Measurements from ENCODE around the gene HOXD10. TPM values are rescaled to one million over a fixed set of nuclear protein-coding genes. Genes with fewer than 3 reads are reported as not detected.

Gene HOXD10
- total RNA-seq, 1 donor from 2014 or later, result 1.9 TPM

DNA sequence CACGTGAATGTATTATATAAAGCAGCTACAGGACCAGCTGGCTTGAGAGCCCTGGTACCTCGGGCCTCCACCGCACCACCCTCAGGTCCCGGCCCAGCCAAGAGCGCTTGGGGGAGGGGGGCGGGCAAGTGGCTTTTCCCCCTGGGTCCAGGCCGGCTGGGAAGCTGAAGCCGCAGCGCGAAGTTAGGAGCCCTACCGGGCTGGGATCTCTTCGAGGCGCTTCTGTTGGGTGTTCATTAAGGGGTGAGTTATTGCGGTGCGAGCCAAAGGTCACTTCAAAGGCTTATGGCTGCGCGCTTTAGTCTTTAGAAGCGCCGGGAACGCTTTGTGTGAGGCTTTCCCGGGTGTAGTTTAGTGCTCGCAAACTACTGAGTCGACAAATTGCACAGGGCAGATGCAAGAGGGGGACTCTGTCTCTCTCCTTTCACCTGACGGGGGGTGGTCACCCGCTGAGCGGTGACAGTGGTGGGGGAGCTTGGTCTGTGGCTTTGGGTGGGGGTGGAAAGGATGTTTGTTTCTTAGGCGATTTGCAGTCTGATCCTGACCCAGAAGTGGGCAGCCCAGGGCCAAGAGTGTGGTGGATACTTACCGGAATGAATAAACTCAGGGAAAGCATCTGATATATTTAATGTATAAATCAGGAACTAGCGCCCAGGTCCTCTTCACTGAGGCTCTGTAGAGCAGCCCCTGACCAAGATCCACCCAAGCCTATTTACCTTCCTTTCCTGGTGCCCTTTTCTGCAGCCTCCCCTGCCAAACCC lies 46.5 kb downstream of the HOXD10 start:
- ATAC-seq, result no peak
- DNase-seq (ENCODE audit: low spot score), result no peak
- intact Hi-C loops (cut with DNase I), result no loop called here

DNA sequence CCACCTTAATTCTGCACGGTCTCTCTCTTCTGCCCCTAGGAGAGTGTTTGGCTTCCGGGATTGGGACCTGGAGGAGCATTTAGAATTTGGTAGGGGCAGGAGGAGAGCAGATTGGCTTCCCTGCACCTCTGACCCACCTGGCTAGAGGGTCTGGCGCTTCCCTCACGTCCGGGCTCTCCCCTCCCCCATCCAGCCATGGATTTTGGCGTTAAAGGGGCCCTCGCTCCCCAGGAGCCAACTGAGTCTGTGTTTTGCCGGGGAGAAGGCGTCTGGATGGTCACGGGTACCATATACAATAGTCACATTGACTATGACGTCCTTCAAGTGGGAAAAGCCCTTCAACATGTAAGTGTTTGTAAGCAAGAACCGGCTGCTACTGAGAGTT lies 47.1 kb downstream of the HOXD10 start:
- intact Hi-C loops (cut with DNase I), result no loop called here
- DNase-seq (ENCODE audit: low spot score), result no peak
- ATAC-seq, result no peak

DNA sequence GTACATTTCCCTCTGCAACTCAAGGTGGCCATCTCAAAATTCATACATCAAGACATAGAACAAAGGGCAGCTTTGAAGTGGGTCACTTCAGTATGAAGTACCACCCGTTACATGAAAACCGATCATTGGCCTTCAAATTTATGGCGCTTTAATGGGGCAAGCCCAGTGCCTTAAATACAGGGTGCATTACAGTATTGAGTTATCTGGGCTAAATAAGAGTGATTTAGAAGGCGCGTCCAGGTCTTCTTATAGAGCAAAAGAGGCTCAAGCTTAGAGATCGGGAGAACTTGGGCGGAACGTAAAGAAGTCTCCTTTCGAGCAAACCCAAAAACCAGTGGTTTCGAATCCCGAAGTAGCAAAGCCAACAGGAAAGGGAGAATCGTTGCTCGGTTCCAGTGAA lies 47.6 kb downstream of the HOXD10 start:
- DNase-seq (ENCODE audit: low spot score), result no peak
- intact Hi-C loops (cut with DNase I), result no loop called here
- no peak for ATAC-seq

DNA sequence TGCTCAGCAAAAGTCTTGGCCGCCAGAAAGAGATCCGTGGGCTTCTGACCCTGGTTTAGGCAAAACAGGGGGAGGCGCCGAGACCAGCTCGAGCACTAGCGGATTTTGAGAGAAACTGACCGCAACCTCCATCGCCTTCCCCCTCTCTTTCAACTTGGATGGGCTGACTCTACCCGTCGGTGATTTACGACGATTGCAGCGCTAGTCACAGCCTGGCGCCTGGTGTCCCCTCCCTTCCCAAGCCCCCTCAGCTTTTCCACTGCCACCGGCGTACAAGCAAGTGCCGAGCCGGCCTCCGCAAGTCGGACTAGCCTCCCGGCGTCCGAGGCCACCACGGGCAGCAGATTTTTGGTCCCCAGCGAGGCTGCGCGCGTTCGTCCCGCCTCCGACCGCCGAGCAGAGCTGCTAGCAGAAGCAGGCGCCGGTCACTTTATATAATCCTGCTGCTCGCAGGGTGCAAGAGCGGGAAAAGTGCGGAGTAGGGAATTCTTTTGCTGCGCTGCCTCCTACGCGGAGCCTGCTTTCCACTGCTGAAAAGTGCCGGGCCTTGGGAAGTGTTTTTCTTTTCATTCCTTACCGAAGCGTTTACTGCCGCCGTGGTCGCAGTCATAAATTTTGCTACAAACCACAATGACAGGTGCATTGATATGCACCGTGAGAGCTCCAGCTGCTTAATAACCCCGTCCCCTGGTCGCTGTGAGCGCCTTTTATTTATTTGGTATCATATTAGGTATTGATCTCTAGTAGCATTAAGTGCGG lies 48.2 kb downstream of the HOXD10 start:
- no peak for ATAC-seq
- intact Hi-C loops (cut with DNase I), result no loop called here
- no peak for DNase-seq (ENCODE audit: low spot score)

DNA sequence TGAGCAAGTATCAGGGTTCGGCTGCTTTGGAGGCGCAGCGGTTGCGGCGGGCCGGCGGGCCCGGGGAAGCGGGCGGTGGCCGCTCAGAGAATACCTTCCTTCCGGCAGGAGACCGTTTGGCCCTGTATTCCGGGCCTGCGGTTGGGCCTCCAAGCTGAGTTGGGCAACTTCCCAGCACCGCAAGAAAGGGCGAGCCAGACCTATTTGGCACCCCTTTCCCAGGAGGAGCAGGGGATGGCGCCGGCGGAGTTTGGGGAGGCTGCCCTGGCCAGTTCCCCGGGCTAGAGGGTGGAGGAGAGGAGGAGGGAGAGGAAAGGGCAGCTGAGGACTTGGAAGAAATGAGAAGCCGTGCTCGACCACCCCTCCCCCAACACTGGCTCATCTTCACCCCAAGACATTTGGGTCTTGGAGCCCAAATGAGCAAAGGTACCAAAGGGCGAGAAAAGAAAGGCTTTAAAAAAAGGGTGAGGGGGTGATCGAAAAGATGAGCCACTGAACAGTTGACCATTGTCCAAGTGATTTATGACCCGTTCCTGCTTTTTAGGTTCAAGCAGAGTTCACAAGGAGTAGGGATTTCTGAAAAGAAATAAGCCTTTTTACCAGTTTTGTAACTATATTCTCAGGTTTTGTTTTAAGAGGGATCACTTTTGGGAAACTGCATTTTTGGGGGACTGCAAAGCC lies 48.9 kb downstream of the HOXD10 start:
- no peak for DNase-seq (ENCODE audit: low spot score)
- no peak for ATAC-seq
- intact Hi-C loops (cut with DNase I), result no loop called here

DNA sequence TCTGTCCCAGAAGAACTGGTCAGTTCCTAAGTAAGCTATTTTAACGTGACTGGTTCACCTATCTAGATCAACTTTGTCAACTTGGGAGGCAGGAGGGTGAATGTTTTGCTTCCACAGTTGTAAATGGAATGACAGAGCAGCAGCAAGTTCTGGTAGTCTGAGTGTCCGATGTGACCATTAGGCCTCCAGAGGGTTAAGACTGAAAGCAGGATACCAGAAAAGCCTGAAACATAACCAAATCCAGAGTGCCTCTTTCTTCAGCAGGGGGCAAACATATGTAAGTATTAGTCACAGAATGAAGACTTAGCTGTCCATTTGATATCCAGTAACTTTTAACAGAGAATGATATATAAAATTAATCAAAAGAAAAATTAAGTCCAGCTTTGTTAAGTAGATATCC lies 49.7 kb downstream of the HOXD10 start:
- intact Hi-C loops (cut with DNase I), result no loop called here
- ATAC-seq (no peak), DNase-seq (ENCODE audit: low spot score) (no peak)

DNA sequence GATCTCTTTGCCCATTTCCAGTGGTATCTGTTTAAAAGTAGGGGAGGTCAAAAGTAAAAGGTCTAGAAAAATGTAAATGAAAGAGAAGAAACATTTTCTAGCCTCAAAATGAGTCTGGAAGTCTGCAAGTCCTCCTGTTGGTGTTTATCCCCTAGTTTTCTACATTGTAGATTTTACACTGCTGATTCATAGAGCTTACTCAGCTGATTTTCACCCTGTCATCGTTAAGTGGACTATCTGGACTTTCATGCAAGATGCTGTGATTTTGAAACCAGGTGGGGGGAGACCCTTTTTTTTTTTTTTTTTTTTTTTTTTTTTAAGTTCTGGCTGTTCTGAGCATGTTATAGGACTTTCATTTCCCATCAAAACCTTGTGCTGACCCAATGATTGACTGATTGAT lies 50.8 kb downstream of the HOXD10 start:
- intact Hi-C loops (cut with DNase I), result no loop called here
- ATAC-seq (no peak), DNase-seq (ENCODE audit: low spot score) (no peak)

DNA sequence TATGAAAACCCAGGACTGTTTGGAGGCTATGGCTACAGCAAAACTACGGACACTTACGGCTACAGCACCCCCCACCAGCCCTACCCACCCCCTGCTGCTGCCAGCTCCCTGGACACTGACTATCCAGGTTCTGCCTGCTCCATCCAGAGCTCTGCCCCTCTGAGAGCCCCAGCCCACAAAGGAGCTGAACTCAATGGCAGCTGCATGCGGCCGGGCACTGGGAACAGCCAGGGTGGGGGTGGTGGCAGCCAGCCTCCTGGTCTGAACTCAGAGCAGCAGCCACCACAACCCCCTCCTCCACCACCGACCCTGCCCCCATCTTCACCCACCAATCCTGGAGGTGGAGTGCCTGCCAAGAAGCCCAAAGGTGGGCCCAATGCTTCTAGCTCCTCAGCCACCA lies 52.6 kb downstream of the HOXD10 start:
- ATAC-seq (no peak), DNase-seq (ENCODE audit: low spot score) (no peak)
- intact Hi-C loops (cut with DNase I), result no loop called here

Small RNA genes lying within 50 kb of the gene (microRNA-seq; reads per million reads assigned to microRNA genes)
- 39,547 reads per million, percentile 97 among the genes with 10 or more reads in this experiment for gene MIR10B

Other genes with a start within 250 kb of the HOXD10 start
- gene LNPK, start 114.5 kb upstream of the HOXD10 start, total RNA-seq, result 42.1 TPM
- gene EVX2, start 32.8 kb upstream of the HOXD10 start, total RNA-seq, result not detected
- not detected for gene HOXD13, start 24.1 kb upstream of the HOXD10 start, total RNA-seq
- gene HOXD12, start 17.0 kb upstream of the HOXD10 start, total RNA-seq, result not detected
- 0.40 TPM for gene HOXD11, start 9.5 kb upstream of the HOXD10 start, total RNA-seq
- gene HOXD9, start 5.9 kb downstream of the HOXD10 start, total RNA-seq, result 4.9 TPM
- gene HOXD8, start 12.9 kb downstream of the HOXD10 start, total RNA-seq, result 11.9 TPM
- 6.8 TPM for gene HOXD4, start 34.8 kb downstream of the HOXD10 start, total RNA-seq
- gene HOXD3, start 40.5 kb downstream of the HOXD10 start, total RNA-seq, result 9.8 TPM
- 1.9 TPM for gene HOXD1, start 71.9 kb downstream of the HOXD10 start, total RNA-seq
- gene MTX2, start 152.7 kb downstream of the HOXD10 start, total RNA-seq, result 22.8 TPM